HG03103 (cell line): Measurements from ENCODE around the gene TARBP2.

Experiments
- ATAC-seq: cut with Tn5 transposase; IDR thresholded peaks from one replicate; pipeline ENCODE4 v1.9.1; 2021; ENCODE audit warnings: low read depth; ENCODE audit not compliant: unreplicated experiment

The TARBP2 gene

GRCh38 chr12:53493610-53494391, 7.3 kb upstream of the TARBP2 start:
- ATAC-seq, result no peak

- ATAC-seq, result no peak
These were observed 5.0 kb upstream of the TARBP2 start for GRCh38 chr12:53495903-53496751.

GRCh38 chr12:53496752-53497032, 4.4 kb upstream of the TARBP2 start:
- ATAC-seq, result no peak

- no peak for ATAC-seq
These were observed 3.6 kb upstream of the TARBP2 start for GRCh38 chr12:53497461-53497860.

- no peak for ATAC-seq
These were observed 2.9 kb upstream of the TARBP2 start for GRCh38 chr12:53498235-53498630.

GRCh38 chr12:53499266-53500141, 1.6 kb upstream of the TARBP2 start, which contains the start of gene MAP3K12:
Gene MAP3K12 (minus strand): TSS chr12:53499458. CDS start chr12:53487391, 12,067 bp downstream.
- ATAC-seq, result no peak

GRCh38 chr12:53500142-53500775, 824 bp upstream of the TARBP2 start:
- peak; percentile 47 for ATAC-seq

- no peak for ATAC-seq
These were observed 615 bp downstream of the TARBP2 start for GRCh38 chr12:53501615-53502181.

- no peak for ATAC-seq
These were observed 1.2 kb downstream of the TARBP2 start for GRCh38 chr12:53502331-53502730.

GRCh38 chr12:53502983-53503728, 2.1 kb downstream of the TARBP2 start:
- ATAC-seq, result no peak

GRCh38 chr12:53504004-53504920, 3.2 kb downstream of the TARBP2 start:
- no peak for ATAC-seq

- no peak for ATAC-seq
These were observed 4.0 kb downstream of the TARBP2 start for GRCh38 chr12:53505086-53505485.

- no peak for ATAC-seq
These were observed 4.7 kb downstream of the TARBP2 start for GRCh38 chr12:53505555-53506449.

GRCh38 chr12:53506450-53506785, 5.3 kb downstream of the TARBP2 start:
- ATAC-seq, result no peak

GRCh38 chr12:53506881-53507602, 6.0 kb downstream of the TARBP2 start, which contains the start of gene NPFF:
Gene NPFF (minus strand): TSS chr12:53507484. CDS start chr12:53507474, 10 bp downstream.
- no peak for ATAC-seq

GRCh38 chr12:53507603-53507885, 6.5 kb downstream of the TARBP2 start:
- no peak for ATAC-seq
